ENCODE results near the gene MSTO1.
"Not testable (repeated sequence)": the region's sequence is repeated elsewhere in the genome, so short reads cannot be mapped to it uniquely, and the experiment has no call there.

MSTO1 gene

GRCh38 chr1:155652951-155653350 is 42.9 kb downstream of the MSTO1 start:
- TF ChIP-seq CTCF (IDR thresholded peaks at IDR 0.05; ENCODE audit: borderline replicate concordance, insufficient read depth, low read depth, low read length) = no peak
- H3K4me3 ChIP-seq (ENCODE audit: low read depth, low read length) = no peak overlapping the region

- no peak overlapping the region for H3K4me3 ChIP-seq (ENCODE audit: low read depth, low read length)
- TF ChIP-seq CTCF (IDR thresholded peaks at IDR 0.05; ENCODE audit: borderline replicate concordance, insufficient read depth, low read depth, low read length) = no peak
Observed at GRCh38 chr1:155657463-155657862, 47.4 kb downstream of the MSTO1 start.

GRCh38 chr1:155661239-155661638 is 51.2 kb downstream of the MSTO1 start:
- H3K4me3 ChIP-seq (ENCODE audit: low read depth, low read length) = not testable (repeated sequence)
